HepG2 (cell line): ENCODE measurements around the gene C11orf65. TPM values are rescaled to one million over a fixed set of nuclear protein-coding genes. Genes with fewer than 3 reads are reported as not detected.
A peak's percentile ranks its signal among the peaks of the same experiment; 100 is the strongest.
"Not testable (repeated sequence)": the region's sequence is repeated elsewhere in the genome, so short reads cannot be mapped to it uniquely, and the experiment has no call there.

ENCODE experiments used
- ATAC-seq: fragments of 200-7000 bp; cut with Tn5 transposase; 3 replicates; pipeline ENCODE4 v1.9.1; 2020; ENCODE audit warnings: mild to moderate bottlenecking, moderate library complexity
- BruUV-seq: library from RNA; stranded (reverse); fragments of 400-500 nt; replicated peaks from 2 replicates; lab custom pipeline; 2021; lab: Mats Ljungman, UMichigan
- CTCF ChIA-PET: fragments of 300-600 bp; formaldehyde crosslinking; extraction: SDS; loops from one replicate; lab custom pipeline; 2021; ENCODE audit warnings: low total read pairs, inconsistent platforms, low intra/inter-chr PET ratio; lab: Yijun Ruan, JAX
- POLR2A ChIA-PET: fragments of 350-600 bp; sonication (Branson Sonifier 250); formaldehyde crosslinking; loops from one replicate; lab custom pipeline; 2020; ENCODE audit warnings: antibody characterized with exemption, inconsistent platforms; lab: Yijun Ruan, JAX
- DNase-seq: peaks from one replicate; pipeline ENCODE4 v3.0.0-alpha.2; 2015; ENCODE audit warnings: low spot score
- FAIRE-seq: peaks from 3 replicates; lab custom pipeline; 2011; peaks lifted over from hg19 to GRCh38; lab: Jason Lieb, UNC
- H2AFZ ChIP-seq: one replicate; pipeline ENCODE4 v1.6.1; 2011; ENCODE audit warnings: low read length, inconsistent platforms
- H3K27ac ChIP-seq: fragments of 300-600 bp; 3 replicates; pipeline ENCODE4 v1.8.0; 2011; ENCODE audit warnings: mixed run types, mild to moderate bottlenecking, mixed read lengths, low read length, inconsistent platforms; ENCODE audit not compliant: insufficient read depth; ENCODE audit errors: extremely low read length
- H3K27me3 ChIP-seq, 2 experiments: fragments of 200-600 bp in 1 of 2; 2 replicates in 1 of 2; 3 replicates in 1 of 2; pipeline versions ENCODE4 v1.6.0 to v1.8.0; 2011; ENCODE audit warnings: low read length in 2 of 2, mild to moderate bottlenecking in 2 of 2, moderate library complexity in 2 of 2, inconsistent platforms in 1 of 2; ENCODE audit not compliant: insufficient read depth in 2 of 2, control insufficient read depth in 1 of 2
- H3K36me3 ChIP-seq, 2 experiments: fragments of 200-600 bp in 1 of 2; replicated peaks in 1 of 2; 2 replicates in 1 of 2; 3 replicates in 1 of 2; pipeline versions ENCODE4 v1.5.1 to v1.8.0; 2011; ENCODE audit warnings: low read length in 2 of 2, inconsistent platforms in 1 of 2; ENCODE audit not compliant: insufficient read depth in 2 of 2, control insufficient read depth in 1 of 2
- H3K4me1 ChIP-seq: 2 replicates; pipeline ENCODE4 v1.5.1; 2012; ENCODE audit warnings: low read length, inconsistent platforms; ENCODE audit not compliant: insufficient read depth
- H3K4me2 ChIP-seq: 2 replicates; pipeline ENCODE4 v1.6.0; 2011; ENCODE audit warnings: low read depth, low read length, inconsistent platforms
- H3K4me3 ChIP-seq, 3 experiments: fragments of 200-600 bp in 1 of 3; sonication (generic), shearing (Covaris generic) in 1 of 3; replicated peaks in 1 of 3; 2 replicates each; pipeline ENCODE4 v1.5.1; 2011 to 2016; ENCODE audit warnings: low read length in 3 of 3, inconsistent platforms in 2 of 3, low read depth in 2 of 3, mild to moderate bottlenecking in 2 of 3, control low read depth in 1 of 3, mixed read lengths in 1 of 3; ENCODE audit not compliant: insufficient read depth in 1 of 3
- H3K79me2 ChIP-seq: one replicate; pipeline ENCODE4 v1.6.1; 2011; ENCODE audit warnings: low read length, inconsistent platforms; ENCODE audit not compliant: insufficient read depth
- H3K9ac ChIP-seq: 2 replicates; pipeline ENCODE4 v1.6.0; 2011; ENCODE audit warnings: mild to moderate bottlenecking, low read depth, low read length, inconsistent platforms; ENCODE audit not compliant: insufficient read depth
- H3K9me3 ChIP-seq: 2 replicates; pipeline ENCODE4 v1.5.1; 2012; ENCODE audit warnings: mild to moderate bottlenecking, low read length
- H4K20me1 ChIP-seq: 2 replicates; pipeline ENCODE4 v1.6.0; 2011; ENCODE audit warnings: inconsistent platforms, mild to moderate bottlenecking, low read length, moderate library complexity; ENCODE audit not compliant: insufficient read depth
- BCL6 ChIP-seq: IDR thresholded peaks from 2 replicates; pipeline ENCODE4 v1.6.1; 2016; ENCODE audit warnings: missing genetic modification reagents, missing compliant biosample characterization
- ETV5 ChIP-seq: IDR thresholded peaks from 2 replicates; pipeline ENCODE4 v1.6.1; 2018; ENCODE audit warnings: missing biosample characterization, missing genetic modification reagents, inconsistent platforms, borderline replicate concordance
- GABPA ChIP-seq, 2 experiments: IDR thresholded peaks; 2 replicates each; pipeline ENCODE4 v1.6.1; 2011 to 2016; ENCODE audit warnings: low read depth in 2 of 2, low read length in 1 of 2, missing biosample characterization in 1 of 2, missing genetic modification characterization in 1 of 2
- HNF4A ChIP-seq: sonication (generic); formaldehyde crosslinking; IDR thresholded peaks from 2 replicates; pipeline ENCODE4 v1.4.0; 2020; ENCODE audit warnings: missing genetic modification reagents
- MIER2 ChIP-seq: IDR thresholded peaks from 2 replicates; pipeline ENCODE4 v1.6.1; 2016; ENCODE audit warnings: missing biosample characterization, missing genetic modification reagents
- PITX1 ChIP-seq: sonication (generic); formaldehyde crosslinking; IDR thresholded peaks from 2 replicates; pipeline ENCODE4 v1.5.1; 2020; ENCODE audit warnings: mild to moderate bottlenecking, missing genetic modification reagents
- SALL1 ChIP-seq: sonication (generic); formaldehyde crosslinking; IDR thresholded peaks from 2 replicates; pipeline ENCODE4 v1.8.0; 2022; ENCODE audit warnings: mild to moderate bottlenecking, missing genetic modification reagents
- SOX13 ChIP-seq, 3 experiments: fragments of 450-650 bp in 1 of 3; sonication (generic) in 1 of 3; formaldehyde crosslinking in 1 of 3; IDR thresholded peaks in 2 of 3; conservative IDR thresholded peaks in 1 of 3; 2 replicates each; pipeline versions ENCODE4 v1.5.0 to v1.6.1; 2016 to 2020; ENCODE audit warnings: antibody characterized with exemption in 1 of 3, mild to moderate bottlenecking in 1 of 3, missing compliant biosample characterization in 1 of 3, missing genetic modification reagents in 1 of 3, moderate library complexity in 1 of 3
- SOX6 ChIP-seq, 2 experiments: fragments of 450-650 bp in 1 of 2; sonication (generic) in 1 of 2; formaldehyde crosslinking in 1 of 2; IDR thresholded peaks; 2 replicates each; pipeline versions ENCODE4 v1.4.0 to v1.6.1; 2017 to 2020; ENCODE audit warnings: antibody characterized with exemption in 1 of 2, mild to moderate bottlenecking in 1 of 2, missing genetic modification reagents in 1 of 2
- ZNF138 ChIP-seq: sonication (generic); formaldehyde crosslinking; IDR thresholded peaks from 2 replicates; pipeline ENCODE4 v1.5.0; 2020; ENCODE audit warnings: mild to moderate bottlenecking, low read depth, missing genetic modification reagents
- ZNF431 ChIP-seq: sonication (generic); formaldehyde crosslinking; IDR thresholded peaks from 2 replicates; pipeline ENCODE4 v1.9.0; 2022; ENCODE audit warnings: missing genetic modification reagents, low read depth, mild to moderate bottlenecking, borderline replicate concordance
- ZNF563 ChIP-seq: sonication (generic); formaldehyde crosslinking; IDR thresholded peaks from 2 replicates; pipeline ENCODE4 v1.8.0; 2022; ENCODE audit warnings: mild to moderate bottlenecking, moderate library complexity, missing genetic modification reagents
- WGBS: methylation state at CpG from one replicate; pipeline ENCODE4 v1.1.6; 2017; ENCODE audit warnings: low lambda C conversion rate; 5-methylcytosine and 5-hydroxymethylcytosine counted together
- in situ Hi-C: cut with HindIII; loops from 2 replicates; pipeline ENCODE4 v1.10.0; 2017; ENCODE audit warnings: low pct_unique_long_range_greater_than_20kb; ENCODE audit not compliant: extremely low pct_ligation_motif_present
- intact Hi-C: fragments of 100-400 bp; cut with micrococcal nuclease; formaldehyde crosslinking; loops from one replicate; pipeline ENCODE4 v1.10.0; 2022; ENCODE audit not compliant: unreplicated experiment
- polyA plus RNA-seq, 8 experiments: library from polyadenylated mRNA; depleted of rRNA in 3 of 8; stranded (reverse) in 7 of 8; unstranded in 1 of 8; fragments of >200 nt; fragmentation: Illumina TruSeq in 4 of 8; extraction: Trizol in 4 of 8; gene quantifications; 2 replicates each; pipeline versions ENCODE4 v1.2.1 to v1.2.3, GENCODE V29; 2011 to 2016; ENCODE audit warnings: low read depth in 4 of 8, missing spikeins in 1 of 8, mixed read lengths in 1 of 8; ENCODE audit not compliant: insufficient read depth in 1 of 8
- total RNA-seq, 5 experiments: library from RNA; depleted of rRNA; stranded (reverse); fragments of >200 nt; fragmentation: Illumina TruSeq; extraction: Trizol; gene quantifications; 2 replicates each; pipeline ENCODE4 v1.2.3, GENCODE V29; 2016; ENCODE audit warnings: low read depth in 1 of 5
- TF ChIP-seq, protein P1 (sequence below): IDR thresholded peaks from 2 replicates; pipeline ENCODE4 v1.4.0; 2020; ENCODE audit warnings: mild to moderate bottlenecking, missing genetic modification reagents
- TF ChIP-seq, protein P2 (sequence below): sonication (generic); formaldehyde crosslinking; conservative IDR thresholded peaks from 2 replicates; pipeline ENCODE4 v1.4.0; 2020; ENCODE audit warnings: mild to moderate bottlenecking, missing genetic modification reagents, moderate library complexity

C11orf65 gene
- total and polyA plus RNA-seq, 2 of the 13 experiments (the other 11 are each of a cell fraction or from before 2014, with no cell fraction given): 0.38 to 0.42 TPM

DNA sequence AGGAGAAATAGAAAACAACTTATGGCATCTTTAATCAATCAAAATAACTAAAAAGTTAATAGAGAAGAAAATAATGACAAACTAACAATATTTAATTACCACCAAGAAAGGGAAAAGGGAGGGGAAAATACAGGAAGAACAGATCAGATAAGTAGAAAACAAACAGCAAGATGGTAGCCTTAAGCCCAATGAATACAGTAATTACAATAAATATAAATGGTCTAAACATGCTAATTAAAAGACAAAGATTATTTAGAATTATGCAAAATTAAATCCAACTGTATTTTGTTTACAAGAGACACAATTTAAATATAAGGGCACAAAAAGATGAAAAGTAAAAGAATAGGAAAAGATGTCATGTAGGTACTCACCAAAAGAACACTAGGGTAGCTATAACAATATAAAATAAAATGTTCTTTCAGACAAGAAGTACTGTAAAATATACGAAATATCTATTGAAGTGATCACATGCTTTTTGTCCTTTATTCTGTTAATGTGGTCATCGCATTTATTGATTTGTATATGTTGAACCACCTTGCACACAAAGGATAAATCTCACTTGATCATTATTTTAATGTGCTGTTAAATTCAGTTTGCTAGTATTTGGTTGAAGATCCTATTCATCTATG lies 14.0 kb downstream of the C11orf65 start (continued):
- TF ChIP-seq ZNF431 (CRISPR knock-in tag) (no peak), MIER2 (CRISPR knock-in tag) (no peak), ZNF138 (CRISPR knock-in tag) (no peak), ZNF563 (CRISPR knock-in tag) (no peak)

DNA sequence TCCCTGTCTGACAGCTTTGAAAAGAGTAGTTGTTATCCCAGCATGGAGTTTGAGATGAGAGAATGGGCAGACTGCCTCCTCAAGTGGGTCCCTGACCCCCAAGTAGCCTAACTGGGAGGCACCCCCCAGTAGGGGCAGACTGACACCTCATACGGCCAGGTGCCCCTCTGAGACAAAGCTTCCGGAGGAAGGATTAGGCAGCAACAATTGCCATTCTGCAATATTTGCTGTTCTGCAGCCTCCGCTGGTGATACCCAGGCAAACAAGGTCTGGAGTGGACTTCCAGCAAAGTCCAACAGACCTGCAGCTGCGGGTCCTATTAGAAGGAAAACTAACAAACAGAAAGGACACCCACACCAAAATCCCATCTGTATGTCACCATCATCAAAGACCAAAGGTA lies 25.9 kb downstream of the C11orf65 start:
- H3K9me3 ChIP-seq; intact Hi-C loops; in situ Hi-C loops; H3K79me2 ChIP-seq; H3K9ac ChIP-seq; FAIRE-seq; CTCF ChIA-PET; H3K36me3 ChIP-seq; H2AFZ ChIP-seq; H3K27me3 ChIP-seq; BruUV-seq; H4K20me1 ChIP-seq; ATAC-seq; POLR2A ChIA-PET; H3K27ac ChIP-seq; TF ChIP-seq SOX6 (IDR thresholded peaks at IDR 0.05); GABPA (IDR thresholded peaks at IDR 0.05; ENCODE audit: low read depth, low read length); SOX13 (IDR thresholded peaks at IDR 0.05): not testable (repeated sequence)
- Histone ChIP-seq H3K4me3 (peak overlapping the region in 1 of 3 experiments; percentile 48; a peak in 2 of 6 replicates), H3K4me1 (peaks cover 14% of the 10 kb centered on the region; the same call in 1 of the 2 replicates), H3K4me2 (peak overlapping the region; percentile 61)
- 0% methylated on average over 4 of the region's 4 CpGs for WGBS
- peak; percentile 10 for DNase-seq
- TF ChIP-seq SOX6 (CRISPR knock-in tag; IDR thresholded peaks at IDR 0.05) (peak; percentile 84), GABPA (CRISPR knock-in tag; IDR thresholded peaks at IDR 0.05; ENCODE audit: low read depth) (0 out of 2 replicates have a peak, but pooled peaks have one; percentile 13), SALL1 (CRISPR knock-in tag) (peak; percentile 55), SOX13 (CRISPR knock-in tag; conservative IDR thresholded peaks at IDR 0.05 in 1 of 2, IDR thresholded peaks at IDR 0.05 in 1 of 2) (peak in 1 of 2 experiments; percentile 66; a peak in 2 of 4 replicates), BCL6 (CRISPR knock-in tag) (peak; percentile 25; the same call in 1 of the 2 replicates), PITX1 (CRISPR knock-in tag) (peak; percentile 80), ETV5 (CRISPR knock-in tag) (peak; percentile 53; the same call in 1 of the 2 replicates), HNF4A (CRISPR knock-in tag) (peak; percentile 62)
- TF ChIP-seq, protein P1, sequence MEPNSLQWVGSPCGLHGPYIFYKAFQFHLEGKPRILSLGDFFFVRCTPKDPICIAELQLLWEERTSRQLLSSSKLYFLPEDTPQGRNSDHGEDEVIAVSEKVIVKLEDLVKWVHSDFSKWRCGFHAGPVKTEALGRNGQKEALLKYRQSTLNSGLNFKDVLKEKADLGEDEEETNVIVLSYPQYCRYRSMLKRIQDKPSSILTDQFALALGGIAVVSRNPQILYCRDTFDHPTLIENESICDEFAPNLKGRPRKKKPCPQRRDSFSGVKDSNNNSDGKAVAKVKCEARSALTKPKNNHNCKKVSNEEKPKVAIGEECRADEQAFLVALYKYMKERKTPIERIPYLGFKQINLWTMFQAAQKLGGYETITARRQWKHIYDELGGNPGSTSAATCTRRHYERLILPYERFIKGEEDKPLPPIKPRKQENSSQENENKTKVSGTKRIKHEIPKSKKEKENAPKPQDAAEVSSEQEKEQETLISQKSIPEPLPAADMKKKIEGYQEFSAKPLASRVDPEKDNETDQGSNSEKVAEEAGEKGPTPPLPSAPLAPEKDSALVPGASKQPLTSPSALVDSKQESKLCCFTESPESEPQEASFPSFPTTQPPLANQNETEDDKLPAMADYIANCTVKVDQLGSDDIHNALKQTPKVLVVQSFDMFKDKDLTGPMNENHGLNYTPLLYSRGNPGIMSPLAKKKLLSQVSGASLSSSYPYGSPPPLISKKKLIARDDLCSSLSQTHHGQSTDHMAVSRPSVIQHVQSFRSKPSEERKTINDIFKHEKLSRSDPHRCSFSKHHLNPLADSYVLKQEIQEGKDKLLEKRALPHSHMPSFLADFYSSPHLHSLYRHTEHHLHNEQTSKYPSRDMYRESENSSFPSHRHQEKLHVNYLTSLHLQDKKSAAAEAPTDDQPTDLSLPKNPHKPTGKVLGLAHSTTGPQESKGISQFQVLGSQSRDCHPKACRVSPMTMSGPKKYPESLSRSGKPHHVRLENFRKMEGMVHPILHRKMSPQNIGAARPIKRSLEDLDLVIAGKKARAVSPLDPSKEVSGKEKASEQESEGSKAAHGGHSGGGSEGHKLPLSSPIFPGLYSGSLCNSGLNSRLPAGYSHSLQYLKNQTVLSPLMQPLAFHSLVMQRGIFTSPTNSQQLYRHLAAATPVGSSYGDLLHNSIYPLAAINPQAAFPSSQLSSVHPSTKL (CRISPR knock-in tag): 0 out of 2 replicates have a peak, but pooled peaks have one; percentile 24
- TF ChIP-seq, protein P2, sequence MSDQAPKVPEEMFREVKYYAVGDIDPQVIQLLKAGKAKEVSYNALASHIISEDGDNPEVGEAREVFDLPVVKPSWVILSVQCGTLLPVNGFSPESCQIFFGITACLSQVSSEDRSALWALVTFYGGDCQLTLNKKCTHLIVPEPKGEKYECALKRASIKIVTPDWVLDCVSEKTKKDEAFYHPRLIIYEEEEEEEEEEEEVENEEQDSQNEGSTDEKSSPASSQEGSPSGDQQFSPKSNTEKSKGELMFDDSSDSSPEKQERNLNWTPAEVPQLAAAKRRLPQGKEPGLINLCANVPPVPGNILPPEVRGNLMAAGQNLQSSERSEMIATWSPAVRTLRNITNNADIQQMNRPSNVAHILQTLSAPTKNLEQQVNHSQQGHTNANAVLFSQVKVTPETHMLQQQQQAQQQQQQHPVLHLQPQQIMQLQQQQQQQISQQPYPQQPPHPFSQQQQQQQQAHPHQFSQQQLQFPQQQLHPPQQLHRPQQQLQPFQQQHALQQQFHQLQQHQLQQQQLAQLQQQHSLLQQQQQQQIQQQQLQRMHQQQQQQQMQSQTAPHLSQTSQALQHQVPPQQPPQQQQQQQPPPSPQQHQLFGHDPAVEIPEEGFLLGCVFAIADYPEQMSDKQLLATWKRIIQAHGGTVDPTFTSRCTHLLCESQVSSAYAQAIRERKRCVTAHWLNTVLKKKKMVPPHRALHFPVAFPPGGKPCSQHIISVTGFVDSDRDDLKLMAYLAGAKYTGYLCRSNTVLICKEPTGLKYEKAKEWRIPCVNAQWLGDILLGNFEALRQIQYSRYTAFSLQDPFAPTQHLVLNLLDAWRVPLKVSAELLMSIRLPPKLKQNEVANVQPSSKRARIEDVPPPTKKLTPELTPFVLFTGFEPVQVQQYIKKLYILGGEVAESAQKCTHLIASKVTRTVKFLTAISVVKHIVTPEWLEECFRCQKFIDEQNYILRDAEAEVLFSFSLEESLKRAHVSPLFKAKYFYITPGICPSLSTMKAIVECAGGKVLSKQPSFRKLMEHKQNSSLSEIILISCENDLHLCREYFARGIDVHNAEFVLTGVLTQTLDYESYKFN (CRISPR knock-in tag): peak; percentile 33; the same call in 1 of the 2 replicates
